ENCODE measurements around the gene TUBA3D.
"Not testable (repeated sequence)": the region's sequence is repeated elsewhere in the genome, so short reads cannot be mapped to it uniquely, and the experiment has no call there.

TUBA3D gene
- total RNA-seq, result 0 reads per million in 4 donors

GRCh38 chr2:131475831-131476230, at the start of gene TUBA3D:
TUBA3D (plus strand) TSS chr2:131476119; CDS start chr2:131476200, 81 bp downstream.
- no peak for DNase-seq

GRCh38 chr2:131426727-131427126, 49.2 kb upstream of the TUBA3D start:
- peak in 1 of 5 donors; percentile 65 for DNase-seq

- no peak for DNase-seq
Measured at GRCh38 chr2:131431336-131431735, 44.6 kb upstream of the TUBA3D start.

GRCh38 chr2:131440742-131441468, 35.0 kb upstream of the TUBA3D start:
- DNase-seq, result peak in 1 of 5 donors; percentile 20

- not testable (repeated sequence) for DNase-seq
Measured at GRCh38 chr2:131444736-131445514, 31.0 kb upstream of the TUBA3D start.

GRCh38 chr2:131445515-131445797, 30.5 kb upstream of the TUBA3D start:
- not testable (repeated sequence) for DNase-seq

- no peak for DNase-seq
Measured at GRCh38 chr2:131445896-131446295, 30.0 kb upstream of the TUBA3D start.

- DNase-seq, result not testable (repeated sequence)
Measured at GRCh38 chr2:131447981-131448380, 27.9 kb upstream of the TUBA3D start.

GRCh38 chr2:131451265-131451949, 24.5 kb upstream of the TUBA3D start:
- not testable (repeated sequence) for DNase-seq

- not testable (repeated sequence) for DNase-seq
Measured at GRCh38 chr2:131454914-131455313, 21.0 kb upstream of the TUBA3D start.

GRCh38 chr2:131467722-131468121, 8.2 kb upstream of the TUBA3D start:
- DNase-seq, result not testable (repeated sequence)

- DNase-seq, result not testable (repeated sequence)
Measured at GRCh38 chr2:131470944-131471343, 5.0 kb upstream of the TUBA3D start.

GRCh38 chr2:131471624-131472023, 4.3 kb upstream of the TUBA3D start:
- DNase-seq, result not testable (repeated sequence)

GRCh38 chr2:131473266-131473665, 2.7 kb upstream of the TUBA3D start:
- not testable (repeated sequence) for DNase-seq

GRCh38 chr2:131476363-131476762, 444 bp downstream of the TUBA3D start:
- not testable (repeated sequence) for DNase-seq

GRCh38 chr2:131477227-131477626, 1.3 kb downstream of the TUBA3D start:
- not testable (repeated sequence) for DNase-seq

- not testable (repeated sequence) for DNase-seq
Measured at GRCh38 chr2:131478074-131478849, 2.3 kb downstream of the TUBA3D start.

- DNase-seq, result not testable (repeated sequence)
Measured at GRCh38 chr2:131478850-131479461, 3.0 kb downstream of the TUBA3D start.

GRCh38 chr2:131480351-131480750, 4.4 kb downstream of the TUBA3D start:
- not testable (repeated sequence) for DNase-seq

- not testable (repeated sequence) for DNase-seq
Measured at GRCh38 chr2:131482506-131483155, 6.7 kb downstream of the TUBA3D start.

Data from T-helper 1 cell (primary cell).